Osteoblast (primary cell): ENCODE results near the gene LY6G6D. TPM values are rescaled to one million over a fixed set of nuclear protein-coding genes. Genes with fewer than 3 reads are reported as not detected.
A peak's percentile ranks its signal among the peaks of the same experiment; 100 is the strongest.
"Not testable (repeated sequence)": the region's sequence is repeated elsewhere in the genome, so short reads cannot be mapped to it uniquely, and the experiment has no call there.

Experiments
- DNase-seq: peaks from one replicate; pipeline ENCODE4 v3.0.0; 2011; ENCODE audit warnings: low spot score, mixed read lengths; ENCODE audit not compliant: insufficient read length; ENCODE audit errors: missing footprints
- H2AFZ ChIP-seq: 2 replicates; pipeline ENCODE4 v1.6.0; 2011; ENCODE audit warnings: mild to moderate bottlenecking, low read length
- H3K27ac ChIP-seq: 2 replicates; pipeline ENCODE4 v1.5.1; 2011; ENCODE audit warnings: mild to moderate bottlenecking, low read depth, low read length, moderate library complexity
- H3K27me3 ChIP-seq: 2 replicates; pipeline ENCODE4 v1.6.0; 2012; ENCODE audit warnings: mild to moderate bottlenecking, control low read depth, inconsistent platforms, low read length, moderate library complexity; ENCODE audit not compliant: insufficient read depth
- H3K36me3 ChIP-seq: 2 replicates; pipeline ENCODE4 v1.5.1; 2011; ENCODE audit warnings: mild to moderate bottlenecking, low read length, control low read depth, moderate library complexity; ENCODE audit not compliant: insufficient read depth
- H3K4me1 ChIP-seq: 2 replicates; pipeline ENCODE4 v1.5.1; 2011; ENCODE audit warnings: mild to moderate bottlenecking, low read length, control low read depth, moderate library complexity; ENCODE audit not compliant: insufficient read depth
- H3K4me2 ChIP-seq: 2 replicates; pipeline ENCODE4 v1.6.0; 2011; ENCODE audit warnings: mild to moderate bottlenecking, low read length; ENCODE audit not compliant: insufficient read depth
- H3K4me3 ChIP-seq: fragments of 200-600 bp; sonication (generic); 3 replicates; pipeline ENCODE4 v1.5.1; 2012; ENCODE audit warnings: mild to moderate bottlenecking, low read length, inconsistent platforms; ENCODE audit not compliant: insufficient read depth
- H3K79me2 ChIP-seq: 2 replicates; pipeline ENCODE4 v1.6.0; 2012; ENCODE audit warnings: mild to moderate bottlenecking, low read length, control low read depth, inconsistent platforms; ENCODE audit not compliant: insufficient read depth
- H3K9me3 ChIP-seq: 2 replicates; pipeline ENCODE4 v1.5.1; 2011; ENCODE audit warnings: low read depth, low read length, control low read depth
- H4K20me1 ChIP-seq: 2 replicates; pipeline ENCODE4 v1.6.0; 2012; ENCODE audit warnings: mild to moderate bottlenecking, low read length, control low read depth; ENCODE audit not compliant: insufficient read depth
- CTCF ChIP-seq: IDR thresholded peaks from 2 replicates; pipeline ENCODE4 v1.5.1; 2011; ENCODE audit warnings: mild to moderate bottlenecking, low read depth, low read length, moderate library complexity; ENCODE audit errors: extremely low read depth
- total RNA-seq: library from RNA; depleted of rRNA; stranded (reverse); fragments of >200 nt; gene quantifications from 2 replicates; pipeline ENCODE4 v1.2.3, GENCODE V29; 2012

LY6G6D gene
- total RNA-seq, 1 donor: not detected

- no peak for TF ChIP-seq CTCF
- no peaks in the 10 kb centered on the region for H3K36me3 ChIP-seq
- no peak overlapping the region for H3K4me2 ChIP-seq
- no peak overlapping the region for H3K27ac ChIP-seq
- peaks cover 6% of the 10 kb centered on the region for H3K27me3 ChIP-seq
- H3K4me3 ChIP-seq: no peak overlapping the region
- no peak for DNase-seq
- no peak overlapping the region for H2AFZ ChIP-seq
- H3K4me1 ChIP-seq: no peaks in the 10 kb centered on the region
- H4K20me1 ChIP-seq: no peaks in the 10 kb centered on the region
- H3K9me3 ChIP-seq: no peaks in the 10 kb centered on the region
- no peaks in the 10 kb centered on the region for H3K79me2 ChIP-seq
These were observed 6.9 kb upstream of the LY6G6D start for GRCh38 chr6:31708224-31708623.

GRCh38 chr6:31709157-31709556 lies 6.0 kb upstream of the LY6G6D start:
- not testable (repeated sequence) for H3K36me3 ChIP-seq, H3K79me2 ChIP-seq, H3K9me3 ChIP-seq, H2AFZ ChIP-seq, H3K27ac ChIP-seq, H3K4me3 ChIP-seq, DNase-seq, H4K20me1 ChIP-seq, H3K27me3 ChIP-seq, H3K4me2 ChIP-seq, H3K4me1 ChIP-seq

- H3K27ac ChIP-seq: no peak overlapping the region
- TF ChIP-seq CTCF: no peak
- H3K4me2 ChIP-seq: no peak overlapping the region
- no peak overlapping the region for H3K4me3 ChIP-seq
- peak; percentile 48 for DNase-seq
- H2AFZ ChIP-seq: no peak overlapping the region
- H3K9me3 ChIP-seq: no peaks in the 10 kb centered on the region
- H3K36me3 ChIP-seq: no peaks in the 10 kb centered on the region
- no peaks in the 10 kb centered on the region for H4K20me1 ChIP-seq
- no peaks in the 10 kb centered on the region for H3K4me1 ChIP-seq
- H3K79me2 ChIP-seq: no peaks in the 10 kb centered on the region
- H3K27me3 ChIP-seq: peaks cover 12% of the 10 kb centered on the region
These were observed 4.5 kb upstream of the LY6G6D start for GRCh38 chr6:31710523-31711219.

GRCh38 chr6:31711233-31711632 lies 3.9 kb upstream of the LY6G6D start:
- no peak overlapping the region for H2AFZ ChIP-seq
- DNase-seq: peak; percentile 61
- H4K20me1 ChIP-seq: no peaks in the 10 kb centered on the region

More at GRCh38 chr6:31711233-31711632, 3.9 kb upstream of the LY6G6D start:
- H3K36me3 ChIP-seq: no peaks in the 10 kb centered on the region
- TF ChIP-seq CTCF: no peak
- H3K79me2 ChIP-seq: no peaks in the 10 kb centered on the region
- peaks cover 12% of the 10 kb centered on the region for H3K27me3 ChIP-seq
- no peaks in the 10 kb centered on the region for H3K4me1 ChIP-seq
- H3K4me3 ChIP-seq: no peak overlapping the region
- no peak overlapping the region for H3K4me2 ChIP-seq
- no peak overlapping the region for H3K27ac ChIP-seq
- no peaks in the 10 kb centered on the region for H3K9me3 ChIP-seq
